ENCODE results near the gene NECTIN2.

NECTIN2 gene

DNA sequence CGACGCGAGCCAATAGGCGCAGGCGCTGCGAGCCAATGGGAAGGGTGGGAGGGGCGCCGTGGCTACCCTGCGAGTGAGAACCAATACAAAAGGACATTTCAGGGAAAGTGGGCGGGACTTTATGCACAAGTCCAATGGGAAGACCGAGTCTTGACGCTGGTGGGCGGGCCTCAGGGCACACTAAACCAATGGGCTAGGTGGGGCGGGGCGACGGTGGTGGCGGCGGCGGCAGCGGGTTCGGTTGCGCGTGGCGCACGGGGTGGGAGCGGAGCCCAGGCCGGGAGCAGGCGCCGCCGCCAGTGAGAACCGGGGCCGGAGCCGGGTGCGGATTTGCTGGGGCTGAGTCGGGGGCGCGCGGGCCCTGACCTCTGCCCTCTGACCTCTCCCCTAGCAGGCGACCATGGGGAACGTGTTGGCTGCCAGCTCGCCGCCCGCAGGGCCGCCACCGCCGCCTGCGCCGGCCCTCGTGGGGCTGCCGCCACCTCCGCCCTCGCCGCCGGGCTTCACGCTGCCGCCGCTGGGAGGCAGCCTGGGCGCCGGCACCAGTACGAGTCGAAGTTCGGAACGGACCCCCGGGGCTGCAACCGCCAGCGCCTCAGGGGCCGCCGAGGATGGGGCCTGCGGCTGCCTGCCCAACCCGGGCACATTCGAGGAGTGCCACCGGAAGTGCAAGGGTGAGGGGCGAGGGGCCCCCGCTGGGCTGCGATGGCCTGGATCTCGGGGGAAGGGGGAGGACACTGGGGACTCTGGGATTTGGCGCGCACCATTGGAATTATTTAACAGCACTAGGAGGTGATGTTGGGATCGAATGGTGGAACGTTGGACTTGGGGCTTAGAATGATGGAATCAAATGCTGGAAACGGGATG is 45.2 kb downstream of the NECTIN2 start, which contains the start of gene TOMM40:
TOMM40 (plus strand) TSS at position 239 of the 867 bp plus-strand sequence; CDS start at position 401, 162 bp downstream.
- Histone ChIP-seq H3K36me3 (ENCODE audit: control insufficient read depth, low read length) (peaks cover 48% of the 10 kb centered on the region), H3K4me2 (ENCODE audit: low read length) (peak within 1 kb of the TSS; percentile 95), H3F3A (ENCODE audit: control insufficient read depth, insufficient read depth) (peaks cover 6% of the 10 kb centered on the region), H3K9me3 (ENCODE audit: control insufficient read depth, insufficient read depth, low read length) (no peaks in the 10 kb centered on the region), H3K4me1 (ENCODE audit: control insufficient read depth, low read length) (peaks cover 19% of the 10 kb centered on the region), H3K79me2 (ENCODE audit: control insufficient read depth, low read length) (peaks cover 47% of the 10 kb centered on the region), H4K20me1 (ENCODE audit: control insufficient read depth, insufficient read depth, low read depth, low read length) (peaks cover 14% of the 10 kb centered on the region), H3K4me3 (ENCODE audit: low read length) (peak within 1 kb of the TSS; percentile 89), H3K9me2 (replicated peaks; ENCODE audit: control insufficient read depth, low read length) (no peaks in the 10 kb centered on the region), H3K27me3 (ENCODE audit: control insufficient read depth, low read length) (no peaks in the 10 kb centered on the region), H3K27ac (ENCODE audit: low read depth, low read length) (peak within 1 kb of the TSS; percentile 92)
- TF ChIP-seq, protein P1, sequence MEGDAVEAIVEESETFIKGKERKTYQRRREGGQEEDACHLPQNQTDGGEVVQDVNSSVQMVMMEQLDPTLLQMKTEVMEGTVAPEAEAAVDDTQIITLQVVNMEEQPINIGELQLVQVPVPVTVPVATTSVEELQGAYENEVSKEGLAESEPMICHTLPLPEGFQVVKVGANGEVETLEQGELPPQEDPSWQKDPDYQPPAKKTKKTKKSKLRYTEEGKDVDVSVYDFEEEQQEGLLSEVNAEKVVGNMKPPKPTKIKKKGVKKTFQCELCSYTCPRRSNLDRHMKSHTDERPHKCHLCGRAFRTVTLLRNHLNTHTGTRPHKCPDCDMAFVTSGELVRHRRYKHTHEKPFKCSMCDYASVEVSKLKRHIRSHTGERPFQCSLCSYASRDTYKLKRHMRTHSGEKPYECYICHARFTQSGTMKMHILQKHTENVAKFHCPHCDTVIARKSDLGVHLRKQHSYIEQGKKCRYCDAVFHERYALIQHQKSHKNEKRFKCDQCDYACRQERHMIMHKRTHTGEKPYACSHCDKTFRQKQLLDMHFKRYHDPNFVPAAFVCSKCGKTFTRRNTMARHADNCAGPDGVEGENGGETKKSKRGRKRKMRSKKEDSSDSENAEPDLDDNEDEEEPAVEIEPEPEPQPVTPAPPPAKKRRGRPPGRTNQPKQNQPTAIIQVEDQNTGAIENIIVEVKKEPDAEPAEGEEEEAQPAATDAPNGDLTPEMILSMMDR (IDR thresholded peaks at IDR 0.05; ENCODE audit: low read depth, low read length, poor library complexity, severe bottlenecking), result no peak
- TF ChIP-seq EZH2phosphoT487 (IDR thresholded peaks at IDR 0.05; ENCODE audit: borderline replicate concordance, low read length), result no peak

DNA sequence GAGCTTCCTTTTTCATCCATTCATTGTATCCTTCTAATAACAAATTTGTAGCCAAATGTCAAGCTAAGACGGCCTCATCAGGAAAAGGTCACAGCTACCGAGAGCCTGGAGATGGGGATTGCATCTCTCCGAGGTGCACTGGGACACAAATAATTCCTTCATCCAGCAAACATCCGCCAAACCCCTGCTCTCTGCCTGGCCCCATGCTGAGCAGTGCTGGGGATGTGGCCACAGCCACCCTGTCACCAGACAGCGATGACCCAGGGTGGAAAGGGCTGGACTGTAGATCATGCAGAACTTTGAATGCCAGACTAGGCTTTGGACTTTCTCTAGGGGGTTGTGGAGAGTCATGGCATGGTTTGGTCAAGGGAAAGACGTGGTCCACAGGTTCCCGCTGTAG is 46.8 kb downstream of the NECTIN2 start:
- H3K27me3 ChIP-seq (ENCODE audit: control insufficient read depth, low read length), result no peaks in the 10 kb centered on the region
- H3K4me2 ChIP-seq (ENCODE audit: low read length), result peak overlapping the region; percentile 75; the same call in 1 of the 2 replicates
- no peak overlapping the region for H3K27ac ChIP-seq (ENCODE audit: low read depth, low read length)
- H4K20me1 ChIP-seq (ENCODE audit: control insufficient read depth, insufficient read depth, low read depth, low read length), result peaks cover 14% of the 10 kb centered on the region
- peak overlapping the region; percentile 89; the same call in 1 of the 2 replicates for H3K4me3 ChIP-seq (ENCODE audit: low read length)
- H3K36me3 ChIP-seq (ENCODE audit: control insufficient read depth, low read length), result peaks cover 63% of the 10 kb centered on the region
- peaks cover 58% of the 10 kb centered on the region for H3K79me2 ChIP-seq (ENCODE audit: control insufficient read depth, low read length)
- TF ChIP-seq EZH2phosphoT487 (IDR thresholded peaks at IDR 0.05; ENCODE audit: borderline replicate concordance, low read length), result no peak
- TF ChIP-seq, protein P1 (IDR thresholded peaks at IDR 0.05; ENCODE audit: low read depth, low read length, poor library complexity, severe bottlenecking), result no peak
- H3K4me1 ChIP-seq (ENCODE audit: control insufficient read depth, low read length), result peaks cover 19% of the 10 kb centered on the region
- H3K9me3 ChIP-seq (ENCODE audit: control insufficient read depth, insufficient read depth, low read length), result no peaks in the 10 kb centered on the region
- H3F3A ChIP-seq (ENCODE audit: control insufficient read depth, insufficient read depth), result peaks cover 6% of the 10 kb centered on the region
- no peaks in the 10 kb centered on the region for H3K9me2 ChIP-seq (replicated peaks; ENCODE audit: control insufficient read depth, low read length)

DNA sequence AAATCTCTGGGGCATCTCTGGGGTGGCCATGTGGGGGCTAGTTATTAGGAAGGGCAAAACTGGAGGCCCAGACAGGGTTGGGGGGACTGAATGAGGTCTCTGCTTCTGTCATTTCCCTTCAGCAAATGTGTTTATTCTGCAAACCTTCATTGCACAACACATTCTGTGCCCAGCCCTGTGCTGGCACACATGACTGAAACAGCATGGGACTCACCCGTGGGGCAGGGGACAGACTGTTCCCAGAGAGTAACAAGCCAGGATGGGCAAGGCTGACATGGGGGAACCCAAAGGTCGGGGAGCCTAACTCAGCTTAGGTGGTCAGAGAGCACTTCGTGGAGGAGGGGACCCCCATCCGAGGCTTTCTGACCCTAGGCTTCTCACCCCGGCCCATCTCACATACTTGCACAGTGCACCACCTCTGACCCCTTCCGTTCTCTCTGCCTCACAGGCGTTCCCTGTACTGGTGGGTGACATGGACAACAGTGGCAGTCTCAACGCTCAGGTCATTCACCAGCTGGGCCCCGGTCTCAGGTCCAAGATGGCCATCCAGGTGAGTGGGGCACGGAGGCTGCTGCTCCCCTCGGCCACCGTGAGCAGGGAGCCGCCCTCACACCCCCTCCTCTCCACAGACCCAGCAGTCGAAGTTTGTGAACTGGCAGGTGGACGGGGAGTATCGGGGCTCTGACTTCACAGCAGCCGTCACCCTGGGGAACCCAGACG is 47.4 kb downstream of the NECTIN2 start:
- peaks cover 67% of the 10 kb centered on the region for H3K36me3 ChIP-seq (ENCODE audit: control insufficient read depth, low read length)
- H3K4me1 ChIP-seq (ENCODE audit: control insufficient read depth, low read length), result peaks cover 19% of the 10 kb centered on the region
- H3K4me3 ChIP-seq (ENCODE audit: low read length), result no peak overlapping the region
- H3K9me2 ChIP-seq (replicated peaks; ENCODE audit: control insufficient read depth, low read length), result no peaks in the 10 kb centered on the region
- no peak for TF ChIP-seq EZH2phosphoT487 (IDR thresholded peaks at IDR 0.05; ENCODE audit: borderline replicate concordance, low read length)
- TF ChIP-seq, protein P1 (IDR thresholded peaks at IDR 0.05; ENCODE audit: low read depth, low read length, poor library complexity, severe bottlenecking), result no peak
- no peaks in the 10 kb centered on the region for H3K9me3 ChIP-seq (ENCODE audit: control insufficient read depth, insufficient read depth, low read length)
- H3K27me3 ChIP-seq (ENCODE audit: control insufficient read depth, low read length), result no peaks in the 10 kb centered on the region
- no peak overlapping the region for H3K27ac ChIP-seq (ENCODE audit: low read depth, low read length)
- peaks cover 14% of the 10 kb centered on the region for H4K20me1 ChIP-seq (ENCODE audit: control insufficient read depth, insufficient read depth, low read depth, low read length)
- peaks cover 58% of the 10 kb centered on the region for H3K79me2 ChIP-seq (ENCODE audit: control insufficient read depth, low read length)
- H3K4me2 ChIP-seq (ENCODE audit: low read length), result peak overlapping the region; percentile 75; the same call in 1 of the 2 replicates
- H3F3A ChIP-seq (ENCODE audit: control insufficient read depth, insufficient read depth), result peaks cover 6% of the 10 kb centered on the region
